Prostate gland (tissue), 2 donors: ENCODE results near the gene BRAT1. TPM values are rescaled to one million over a fixed set of nuclear protein-coding genes. Genes with fewer than 3 reads are reported as not detected.

Source experiments
- DNase-seq: peaks from one replicate; pipeline ENCODE4 v3.0.0-alpha.2; 2019; ENCODE audit warnings: low spot score
- H3K27ac ChIP-seq, 2 donors: fragments of 200-600 bp; sonication (generic); 2 replicates each; pipeline ENCODE4 v1.5.1; 2017 to 2019
- H3K27me3 ChIP-seq: fragments of 200-600 bp; sonication (generic); replicated peaks from 2 replicates; pipeline ENCODE4 v1.5.1; 2019; ENCODE audit not compliant: insufficient read depth
- H3K36me3 ChIP-seq, 2 donors: fragments of 200-600 bp; sonication (generic); 1 replicate in 1 of 2; 2 replicates in 1 of 2; pipeline versions ENCODE4 v1.5.1 to v1.8.1; 2017 to 2019
- H3K4me1 ChIP-seq: fragments of 200-600 bp; sonication (generic); replicated peaks from 2 replicates; pipeline ENCODE4 v1.5.1; 2019
- H3K4me3 ChIP-seq, 2 donors: fragments of 200-600 bp; sonication (generic); 2 replicates each; pipeline ENCODE4 v1.5.1; 2017 to 2019
- H3K9me3 ChIP-seq: fragments of 200-600 bp; sonication (generic); 2 replicates; pipeline ENCODE4 v1.5.1; 2017
- CTCF ChIP-seq, 4 experiments: fragments of 200-600 bp in 2 of 4; fragments of 450-650 bp in 2 of 4; sonication (generic) in 2 of 4; IDR thresholded peaks; 1 replicate in 3 of 4; 2 replicates in 1 of 4; pipeline ENCODE4 v1.5.1; 2016 to 2019; ENCODE audit warnings: antibody characterized with exemption in 4 of 4, mild to moderate bottlenecking in 2 of 4, moderate library complexity in 2 of 4
- POLR2A ChIP-seq: fragments of 450-650 bp; IDR thresholded peaks from one replicate; pipeline ENCODE4 v1.6.1; 2016; ENCODE audit warnings: antibody characterized with exemption, mild to moderate bottlenecking
- POLR2AphosphoS5 ChIP-seq: sonication (generic); formaldehyde crosslinking; IDR thresholded peaks from one replicate; pipeline ENCODE4 v1.6.1; 2017; ENCODE audit warnings: antibody characterized with exemption
- WGBS: methylation state at CpG from one replicate; pipeline ENCODE4 v1.1.5; 2018; 5-methylcytosine and 5-hydroxymethylcytosine counted together
- intact Hi-C: fragments of 100-400 bp; cut with DNase I; formaldehyde crosslinking; loops from one replicate; pipeline ENCODE4 v1.14.2; 2022
- total RNA-seq, 2 donors: library from RNA; depleted of rRNA; stranded (reverse); fragments of >200 nt; gene quantifications; one replicate each; pipeline ENCODE4 v1.1.0, GENCODE V29; 2016

Gene BRAT1
- total RNA-seq, 2 donors from 2014 or later = 83.9 to 113 TPM

- no peaks in the 10 kb centered on the region for H3K27me3 ChIP-seq
- TF ChIP-seq CTCF (IDR thresholded peaks at IDR 0.05) (peak in 2 of 4 experiments; percentile 17 to 50), POLR2AphosphoS5 (no peak), POLR2A (no peak)
- 1% methylated on average over 34 of the region's 37 CpGs for WGBS
Measured at GRCh38 chr7:2520131-2520760, 35.1 kb downstream of the BRAT1 start.

GRCh38 chr7:2519119-2519930 is 36.0 kb downstream of the BRAT1 start, which contains the start of gene LFNG:
LFNG (plus strand) TSS chr7:2519774; CDS start chr7:2519862, 88 bp downstream.
- TF ChIP-seq CTCF (IDR thresholded peaks at IDR 0.05) = peak in 2 of 4 experiments; percentile 19 to 35
- peak; percentile 88 for TF ChIP-seq POLR2AphosphoS5
- peak; percentile 98 for TF ChIP-seq POLR2A
- H3K9me3 ChIP-seq = no peaks in the 10 kb centered on the region
- no peaks in the 10 kb centered on the region for H3K36me3 ChIP-seq
- peak within 1 kb of the TSS; percentile 75 to 82 for H3K27ac ChIP-seq
- H3K4me3 ChIP-seq = peak within 1 kb of the TSS; percentile 53 to 68
- H3K4me1 ChIP-seq = peaks cover 26% of the 10 kb centered on the region
- WGBS = under 1% methylated on average over 43 of the region's 95 CpGs
- peak; percentile 88 for DNase-seq
- intact Hi-C loops = no loop called here
- no peaks in the 10 kb centered on the region for H3K27me3 ChIP-seq

More at GRCh38 chr7:2520131-2520760, 35.1 kb downstream of the BRAT1 start:
- peaks cover 36% of the 10 kb centered on the region for H3K4me1 ChIP-seq
- no peak for DNase-seq
- no peaks in the 10 kb centered on the region for H3K9me3 ChIP-seq
- peak overlapping the region; percentile 75 to 82 for H3K27ac ChIP-seq
- intact Hi-C loops = no loop called here
- H3K36me3 ChIP-seq = no peaks in the 10 kb centered on the region
- H3K4me3 ChIP-seq = peak overlapping the region; percentile 53 to 68

- intact Hi-C loops = no loop called here
- Histone ChIP-seq H3K9me3 (no peaks in the 10 kb centered on the region), H3K36me3 (no peaks in the 10 kb centered on the region), H3K27ac (no peak overlapping the region), H3K4me1 (peaks cover 21% of the 10 kb centered on the region), H3K27me3 (no peaks in the 10 kb centered on the region), H3K4me3 (peak overlapping the region; percentile 53 to 68)
- no peak for DNase-seq
- 13% methylated on average over 40 of the region's 41 CpGs for WGBS
- no peak for TF ChIP-seq POLR2AphosphoS5
- TF ChIP-seq CTCF (IDR thresholded peaks at IDR 0.05) = no peak
- no peak for TF ChIP-seq POLR2A
Measured at GRCh38 chr7:2518737-2519118, 36.6 kb downstream of the BRAT1 start.

- Histone ChIP-seq H3K9me3 (no peaks in the 10 kb centered on the region), H3K36me3 (no peaks in the 10 kb centered on the region), H3K27ac (no peak overlapping the region), H3K4me3 (no peak overlapping the region), H3K4me1 (peaks cover 12% of the 10 kb centered on the region), H3K27me3 (no peaks in the 10 kb centered on the region)
- TF ChIP-seq POLR2A (no peak), CTCF (IDR thresholded peaks at IDR 0.05) (no peak)
- no peak for DNase-seq
- 80% methylated on average over 16 of the region's 18 CpGs for WGBS
- intact Hi-C loops = no loop called here
Measured at GRCh38 chr7:2517678-2518507, 37.4 kb downstream of the BRAT1 start.
